Measurements from ENCODE around the gene CSPG4.
"Not testable (repeated sequence)": the region's sequence is repeated elsewhere in the genome, so short reads cannot be mapped to it uniquely, and the experiment has no call there.

DNA sequence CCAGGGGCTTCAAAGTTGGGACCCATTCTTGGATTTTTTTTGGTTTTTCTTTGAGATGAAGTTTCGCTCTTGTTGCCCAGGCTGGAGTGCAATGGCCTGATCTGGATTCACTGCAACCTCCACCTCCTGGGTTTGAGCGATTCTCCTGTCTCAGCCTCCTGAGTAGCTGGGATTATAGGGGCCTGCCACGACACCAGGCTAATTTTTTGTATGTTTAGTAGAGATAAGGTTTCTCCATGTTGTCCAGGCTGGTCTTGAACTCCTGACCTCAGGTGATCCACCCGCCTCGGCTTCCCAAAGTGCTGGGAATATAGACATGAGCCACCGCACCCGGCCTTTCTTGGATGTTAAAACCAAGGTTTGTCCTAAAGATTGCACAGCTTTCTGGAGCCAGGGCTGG lies 78.7 kb downstream of the CSPG4 start:
- TF ChIP-seq, protein P1, sequence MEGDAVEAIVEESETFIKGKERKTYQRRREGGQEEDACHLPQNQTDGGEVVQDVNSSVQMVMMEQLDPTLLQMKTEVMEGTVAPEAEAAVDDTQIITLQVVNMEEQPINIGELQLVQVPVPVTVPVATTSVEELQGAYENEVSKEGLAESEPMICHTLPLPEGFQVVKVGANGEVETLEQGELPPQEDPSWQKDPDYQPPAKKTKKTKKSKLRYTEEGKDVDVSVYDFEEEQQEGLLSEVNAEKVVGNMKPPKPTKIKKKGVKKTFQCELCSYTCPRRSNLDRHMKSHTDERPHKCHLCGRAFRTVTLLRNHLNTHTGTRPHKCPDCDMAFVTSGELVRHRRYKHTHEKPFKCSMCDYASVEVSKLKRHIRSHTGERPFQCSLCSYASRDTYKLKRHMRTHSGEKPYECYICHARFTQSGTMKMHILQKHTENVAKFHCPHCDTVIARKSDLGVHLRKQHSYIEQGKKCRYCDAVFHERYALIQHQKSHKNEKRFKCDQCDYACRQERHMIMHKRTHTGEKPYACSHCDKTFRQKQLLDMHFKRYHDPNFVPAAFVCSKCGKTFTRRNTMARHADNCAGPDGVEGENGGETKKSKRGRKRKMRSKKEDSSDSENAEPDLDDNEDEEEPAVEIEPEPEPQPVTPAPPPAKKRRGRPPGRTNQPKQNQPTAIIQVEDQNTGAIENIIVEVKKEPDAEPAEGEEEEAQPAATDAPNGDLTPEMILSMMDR (conservative IDR thresholded peaks at IDR 0.05): not testable (repeated sequence)
- not testable (repeated sequence) for TF ChIP-seq EZH2 (IDR thresholded peaks at IDR 0.05; ENCODE audit: low read depth)
